Subcutaneous adipose tissue (tissue), 4 donors: ENCODE measurements around the gene STARD13. TPM values are rescaled to one million over a fixed set of nuclear protein-coding genes. Genes with fewer than 3 reads are reported as not detected.

Experiments
- total RNA-seq, 4 donors: library from RNA; depleted of rRNA; stranded (reverse); fragments of >200 nt; gene quantifications; one replicate each; pipeline ENCODE4 v1.1.0, GENCODE V29; 2016
- TF ChIP-seq, protein P1 (sequence below): fragments of 450-650 bp; IDR thresholded peaks from one replicate; pipeline ENCODE4 v1.5.1; 2016; ENCODE audit warnings: low read depth, mild to moderate bottlenecking, control low read depth, antibody characterized with exemption, moderate library complexity

Gene STARD13
- total RNA-seq: 10 to 100 TPM; 42.9 to 67.8 (median 55.3) TPM

- TF ChIP-seq, protein P1, sequence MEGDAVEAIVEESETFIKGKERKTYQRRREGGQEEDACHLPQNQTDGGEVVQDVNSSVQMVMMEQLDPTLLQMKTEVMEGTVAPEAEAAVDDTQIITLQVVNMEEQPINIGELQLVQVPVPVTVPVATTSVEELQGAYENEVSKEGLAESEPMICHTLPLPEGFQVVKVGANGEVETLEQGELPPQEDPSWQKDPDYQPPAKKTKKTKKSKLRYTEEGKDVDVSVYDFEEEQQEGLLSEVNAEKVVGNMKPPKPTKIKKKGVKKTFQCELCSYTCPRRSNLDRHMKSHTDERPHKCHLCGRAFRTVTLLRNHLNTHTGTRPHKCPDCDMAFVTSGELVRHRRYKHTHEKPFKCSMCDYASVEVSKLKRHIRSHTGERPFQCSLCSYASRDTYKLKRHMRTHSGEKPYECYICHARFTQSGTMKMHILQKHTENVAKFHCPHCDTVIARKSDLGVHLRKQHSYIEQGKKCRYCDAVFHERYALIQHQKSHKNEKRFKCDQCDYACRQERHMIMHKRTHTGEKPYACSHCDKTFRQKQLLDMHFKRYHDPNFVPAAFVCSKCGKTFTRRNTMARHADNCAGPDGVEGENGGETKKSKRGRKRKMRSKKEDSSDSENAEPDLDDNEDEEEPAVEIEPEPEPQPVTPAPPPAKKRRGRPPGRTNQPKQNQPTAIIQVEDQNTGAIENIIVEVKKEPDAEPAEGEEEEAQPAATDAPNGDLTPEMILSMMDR: no peak
Measured at GRCh38 chr13:33285420-33286124, at the start of gene STARD13. STARD13 (minus strand) TSS chr13:33285755; CDS start chr13:33285638, 117 bp downstream.

DNA sequence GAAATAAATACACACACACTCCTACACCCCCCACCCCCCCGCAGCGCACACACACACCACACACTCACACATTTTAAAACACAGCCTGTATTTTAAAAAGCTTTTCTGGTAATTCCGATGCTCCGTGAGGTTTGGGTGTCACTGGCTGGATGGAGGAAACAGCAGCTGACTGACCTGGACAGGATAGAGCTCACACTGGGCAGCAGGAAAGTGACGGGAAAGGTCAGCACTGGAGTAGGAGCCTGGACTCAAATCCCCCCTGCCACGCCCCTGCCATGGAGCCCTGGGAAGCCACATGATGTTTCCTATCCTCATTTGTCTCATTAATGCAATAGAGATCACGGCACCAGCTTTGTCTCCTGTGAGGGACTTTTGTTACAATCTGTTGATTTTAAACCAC lies 49.3 kb upstream of the STARD13 start:
- TF ChIP-seq, protein P1: no peak

DNA sequence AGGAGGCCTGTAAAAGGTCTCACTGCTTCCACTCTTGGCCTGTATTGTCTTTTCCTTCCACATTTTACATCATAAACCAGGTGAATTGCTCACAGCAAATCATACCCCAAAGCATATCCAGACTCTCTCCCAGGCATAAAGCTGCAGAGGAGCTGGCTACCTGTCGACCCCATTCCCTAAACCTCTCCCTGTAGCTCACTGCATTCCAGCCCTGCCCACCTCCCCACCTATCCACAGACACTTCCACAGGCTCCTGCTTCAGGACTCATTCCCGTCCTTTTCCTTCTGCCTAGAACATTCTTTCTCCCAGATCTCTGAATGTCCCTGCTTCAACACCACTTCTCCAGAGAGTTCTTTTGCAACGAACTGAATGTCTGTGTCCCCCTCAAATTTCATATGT lies 46.4 kb upstream of the STARD13 start:
- TF ChIP-seq, protein P1: no peak

- TF ChIP-seq, protein P1: no peak
Measured at GRCh38 chr13:33330483-33330882, 44.9 kb upstream of the STARD13 start.

GRCh38 chr13:33328701-33329100 lies 43.1 kb upstream of the STARD13 start:
- TF ChIP-seq, protein P1: no peak

DNA sequence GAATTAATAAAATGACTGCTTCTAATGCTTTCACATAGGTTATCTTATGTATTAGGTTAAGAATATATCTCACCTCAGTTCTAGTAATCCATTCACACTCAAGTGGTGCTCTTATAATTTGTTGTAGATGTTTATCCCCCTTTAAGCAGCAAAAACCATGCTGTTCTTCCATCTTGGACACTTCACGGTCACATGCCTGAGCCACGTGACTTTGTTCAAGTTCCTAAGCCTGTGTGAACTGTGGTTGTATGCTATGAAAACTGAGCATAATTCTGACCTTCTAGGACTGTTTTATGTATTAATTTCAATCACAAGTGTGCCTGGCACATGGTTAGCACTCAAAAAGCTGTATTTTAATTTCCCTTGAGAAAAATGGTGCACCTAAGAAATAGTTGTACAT lies 41.2 kb upstream of the STARD13 start:
- TF ChIP-seq, protein P1: no peak

- TF ChIP-seq, protein P1: no peak
Measured at GRCh38 chr13:33326246-33326645, 40.7 kb upstream of the STARD13 start.
